Kidney tubule cell (primary cell): ENCODE data around the gene PTRHD1.
"Not testable (repeated sequence)": the region's sequence is repeated elsewhere in the genome, so short reads cannot be mapped to it uniquely, and the experiment has no call there.

Experiments
- DNase-seq: peaks from one replicate; pipeline ENCODE4 v3.0.0-alpha.2; 2018; ENCODE audit warnings: low spot score

PTRHD1 gene

DNA sequence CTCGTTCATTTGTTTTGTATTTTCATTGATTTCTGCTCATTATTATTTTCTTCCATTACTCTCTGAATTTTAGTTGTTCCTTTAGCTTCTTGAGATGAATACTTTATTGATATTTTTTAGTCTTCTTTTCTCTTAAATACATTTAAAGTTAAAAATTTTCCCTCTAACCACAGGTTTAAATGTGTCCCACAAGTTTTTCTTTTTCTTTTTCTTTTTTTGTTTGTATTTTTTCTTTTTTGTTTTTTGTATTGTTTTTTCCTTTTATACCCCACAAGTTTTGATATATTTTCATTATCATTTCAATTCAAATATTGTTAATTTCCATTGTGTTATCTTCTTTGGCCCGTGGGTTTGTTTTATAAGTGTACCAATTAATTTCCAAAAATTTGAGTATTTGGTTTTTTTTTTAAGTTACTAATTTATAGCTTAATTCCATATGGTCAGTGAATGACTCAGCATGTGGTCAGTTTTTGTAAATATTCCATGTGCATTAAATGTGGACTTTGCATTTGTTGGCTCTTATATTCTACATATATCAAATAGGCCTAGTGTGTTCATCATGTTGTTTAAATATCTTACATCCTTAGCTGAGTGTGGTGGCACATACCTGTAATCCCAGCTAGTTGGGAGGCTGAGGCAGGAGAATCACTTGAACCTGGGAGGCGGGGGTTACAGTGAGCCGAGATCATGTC is 16.3 kb upstream of the PTRHD1 start:
- no peak for DNase-seq

DNA sequence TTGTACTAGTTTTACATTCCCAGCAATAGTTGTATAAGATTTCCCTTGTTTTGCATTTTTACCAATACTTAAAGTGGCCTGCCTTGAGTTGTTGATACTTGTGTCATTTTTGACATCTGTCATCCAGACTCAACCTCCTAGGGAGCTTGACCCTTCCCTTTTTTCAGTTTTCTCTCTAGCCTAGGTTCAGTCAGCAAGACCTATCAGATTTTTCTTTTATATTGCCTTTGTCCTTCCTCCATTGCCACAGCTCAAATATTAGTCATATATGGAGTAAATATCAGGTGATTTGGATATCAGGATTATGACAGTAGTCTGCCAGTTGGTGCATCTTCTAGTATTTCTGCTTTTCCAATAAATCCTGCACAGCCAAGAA is 13.5 kb upstream of the PTRHD1 start:
- no peak for DNase-seq

DNA sequence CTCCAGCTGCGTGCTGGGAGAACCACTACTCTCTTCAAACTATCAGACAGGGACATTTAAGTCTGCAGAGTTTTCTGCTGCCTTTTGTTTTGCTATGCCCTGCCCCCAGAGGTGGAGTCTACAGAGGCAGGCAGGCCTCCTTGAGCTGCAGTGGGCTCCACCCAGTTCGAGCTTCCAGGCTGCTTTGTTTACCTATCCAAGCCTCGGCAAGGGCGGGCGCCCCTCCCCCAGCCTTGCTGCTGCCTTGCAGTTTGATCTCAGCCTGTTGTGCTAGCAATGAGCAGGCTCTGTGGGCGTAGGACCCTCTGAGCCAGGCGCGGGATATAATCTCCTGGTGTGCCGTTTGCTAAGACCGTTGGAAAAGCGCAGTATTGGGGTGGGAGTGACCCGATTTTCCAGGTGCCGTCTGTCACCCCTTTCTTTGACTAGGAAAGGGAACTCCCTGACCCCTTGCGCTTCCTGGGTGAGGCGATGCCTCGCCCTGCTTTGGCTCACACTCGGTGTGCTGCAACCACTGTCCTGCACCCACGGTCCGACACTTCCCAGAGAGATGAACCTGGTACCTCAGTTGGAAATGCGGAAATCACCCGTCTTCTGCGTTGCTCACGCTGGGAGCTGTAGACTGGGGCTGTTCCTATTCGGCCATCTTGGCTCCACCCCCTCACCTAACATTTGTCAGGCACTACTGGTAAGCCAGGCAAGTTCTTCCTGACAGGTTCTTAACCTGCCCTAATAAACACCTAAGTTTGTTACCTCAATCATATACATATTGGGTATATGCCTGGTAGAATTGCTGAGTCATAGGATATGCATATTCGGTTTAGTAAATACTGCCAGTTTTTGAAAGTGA is 12.8 kb upstream of the PTRHD1 start:
- DNase-seq = not testable (repeated sequence)

DNA sequence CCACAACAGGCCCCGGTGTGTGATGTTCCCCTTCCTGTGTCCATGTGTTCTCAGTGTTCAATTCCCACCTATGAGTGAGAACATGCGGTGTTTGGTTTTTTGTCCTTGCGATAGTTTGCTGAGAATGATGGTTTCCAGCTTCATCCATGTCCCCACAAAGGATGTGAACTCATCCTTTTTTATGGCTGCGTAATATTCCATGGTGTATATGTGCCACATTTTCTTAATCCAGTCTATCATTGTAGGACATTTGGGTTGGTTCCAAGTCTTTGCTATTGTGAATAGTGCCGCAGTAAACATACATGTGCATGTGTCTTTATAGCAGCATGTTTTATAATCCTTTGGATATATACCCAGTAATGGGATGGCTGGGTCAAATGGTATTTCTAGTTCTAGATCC is 7.3 kb upstream of the PTRHD1 start:
- DNase-seq = not testable (repeated sequence)

DNA sequence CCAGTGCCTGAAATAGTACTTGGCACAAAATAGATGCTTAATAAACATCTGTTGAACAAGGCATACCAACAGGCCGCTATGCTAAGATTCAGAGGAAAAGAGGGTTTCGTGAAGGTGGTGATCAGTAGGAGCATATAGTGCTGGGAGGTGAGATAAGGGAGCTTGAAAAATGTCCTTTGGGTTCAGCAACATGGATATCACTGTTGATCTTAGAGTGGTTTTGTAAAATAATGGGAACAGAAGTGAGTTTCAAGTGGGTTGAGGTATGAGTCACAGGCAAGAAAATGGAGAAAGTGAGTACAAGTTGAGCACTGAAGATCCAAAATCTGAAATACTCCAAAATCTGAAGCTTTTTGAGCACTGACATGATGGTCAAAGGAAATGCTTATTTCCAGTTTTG is 4.5 kb upstream of the PTRHD1 start:
- no peak for DNase-seq

DNA sequence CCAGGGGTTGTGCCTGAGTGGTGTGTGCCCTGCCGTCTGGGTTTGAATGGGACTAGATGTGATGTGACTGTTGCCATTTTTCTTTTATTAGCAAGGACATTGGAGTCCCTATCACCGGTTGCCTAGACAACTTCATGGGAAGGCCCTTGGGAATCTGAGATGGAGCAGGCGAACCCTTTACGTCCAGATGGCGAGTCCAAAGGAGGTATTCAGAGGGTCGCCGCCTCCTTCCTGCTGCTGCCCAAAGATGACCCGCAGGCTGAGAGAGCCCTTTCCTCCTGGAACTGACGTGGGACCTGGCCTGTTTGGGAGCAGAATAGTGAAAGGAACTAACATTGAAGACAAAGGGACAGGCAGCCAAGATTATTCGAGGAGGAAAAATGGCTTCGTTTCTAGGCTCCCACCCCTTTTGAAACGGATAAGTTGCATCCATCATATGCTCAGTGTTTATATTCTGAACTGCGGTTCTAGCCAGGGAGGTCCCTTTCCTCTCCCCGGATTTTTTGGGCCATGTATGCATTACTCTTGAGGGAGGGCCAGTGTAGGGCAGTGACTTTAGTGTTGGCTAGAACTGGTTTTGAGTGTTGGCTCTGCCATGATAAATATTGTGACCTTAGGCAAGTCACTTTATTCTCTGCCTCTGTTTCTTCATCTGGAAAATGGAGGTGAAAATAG is 707 bp upstream of the PTRHD1 start:
- DNase-seq = peak; percentile 46

DNA sequence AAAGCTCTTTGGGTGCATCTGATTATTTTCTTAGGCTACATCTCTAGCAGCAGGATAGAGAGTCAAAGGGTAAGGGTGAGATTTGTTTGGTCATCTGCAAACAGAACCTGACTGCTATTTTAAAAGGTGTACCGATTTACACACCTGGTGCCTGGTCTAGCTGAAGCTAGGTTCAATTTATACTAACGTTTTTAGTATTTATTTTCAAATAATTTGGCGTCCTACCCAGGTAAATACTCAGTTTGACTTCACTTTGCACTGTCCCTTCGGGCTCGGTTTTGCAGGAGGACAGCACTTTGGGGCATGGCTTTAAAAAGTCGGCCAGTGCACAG is 683 bp downstream of the PTRHD1 start:
- DNase-seq = no peak

DNA sequence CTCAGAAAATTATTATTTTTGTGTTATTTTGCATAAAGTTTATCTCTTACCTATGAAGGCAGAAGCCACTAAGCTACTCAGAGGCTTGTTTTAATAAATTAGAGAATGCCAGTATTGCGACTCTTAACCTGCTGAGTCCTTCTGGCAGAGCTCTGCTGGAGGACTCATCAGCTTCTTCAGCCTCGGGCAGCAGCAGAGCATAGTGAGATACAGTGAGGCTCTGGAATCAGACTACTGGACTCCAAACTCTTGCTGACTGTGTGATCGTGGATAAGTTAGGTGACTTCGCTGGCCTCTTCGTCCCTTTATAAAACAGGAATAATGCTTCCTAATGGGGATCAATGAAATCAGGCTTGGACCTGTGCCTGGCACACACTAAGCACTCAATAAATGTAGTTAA is 1.7 kb downstream of the PTRHD1 start:
- DNase-seq = no peak

DNA sequence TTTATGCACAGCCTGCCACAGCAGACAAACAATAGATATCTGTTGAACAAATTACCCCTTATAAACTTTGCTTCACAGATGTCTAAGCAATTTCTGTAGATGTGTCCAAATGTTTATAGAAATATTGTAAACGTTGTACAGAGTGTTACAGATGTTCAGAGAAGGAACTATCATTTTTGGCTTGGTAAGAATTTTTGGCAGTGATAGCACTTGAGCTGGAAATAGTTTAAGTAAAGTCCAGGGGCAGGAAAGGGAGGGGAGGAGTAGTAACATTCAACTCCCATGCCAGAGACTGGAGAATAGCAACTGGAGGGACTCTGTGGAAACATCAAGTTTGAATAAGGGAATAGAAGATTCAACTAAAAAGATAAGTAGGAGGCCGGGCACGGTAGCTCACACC is 4.4 kb downstream of the PTRHD1 start:
- no peak for DNase-seq

DNA sequence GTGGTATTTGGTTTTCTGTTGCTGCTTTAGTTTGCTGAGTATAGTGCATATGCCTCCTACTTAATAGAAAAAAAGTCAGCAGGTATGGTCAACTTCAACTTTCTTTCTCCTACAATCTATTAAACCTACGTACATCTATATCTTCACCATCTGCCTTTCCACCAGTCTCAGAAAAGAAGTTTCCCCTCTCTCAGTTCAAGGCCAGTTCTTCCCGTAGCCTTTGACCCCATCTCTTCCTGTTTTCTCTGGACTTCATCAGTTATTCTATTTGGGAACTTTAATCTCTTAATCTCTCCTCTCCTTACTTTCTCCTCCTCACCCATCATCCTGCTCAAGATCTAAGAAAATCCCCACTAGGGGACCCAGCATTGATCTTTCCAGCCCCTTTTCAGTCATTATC is 5.7 kb downstream of the PTRHD1 start:
- no peak for DNase-seq

DNA sequence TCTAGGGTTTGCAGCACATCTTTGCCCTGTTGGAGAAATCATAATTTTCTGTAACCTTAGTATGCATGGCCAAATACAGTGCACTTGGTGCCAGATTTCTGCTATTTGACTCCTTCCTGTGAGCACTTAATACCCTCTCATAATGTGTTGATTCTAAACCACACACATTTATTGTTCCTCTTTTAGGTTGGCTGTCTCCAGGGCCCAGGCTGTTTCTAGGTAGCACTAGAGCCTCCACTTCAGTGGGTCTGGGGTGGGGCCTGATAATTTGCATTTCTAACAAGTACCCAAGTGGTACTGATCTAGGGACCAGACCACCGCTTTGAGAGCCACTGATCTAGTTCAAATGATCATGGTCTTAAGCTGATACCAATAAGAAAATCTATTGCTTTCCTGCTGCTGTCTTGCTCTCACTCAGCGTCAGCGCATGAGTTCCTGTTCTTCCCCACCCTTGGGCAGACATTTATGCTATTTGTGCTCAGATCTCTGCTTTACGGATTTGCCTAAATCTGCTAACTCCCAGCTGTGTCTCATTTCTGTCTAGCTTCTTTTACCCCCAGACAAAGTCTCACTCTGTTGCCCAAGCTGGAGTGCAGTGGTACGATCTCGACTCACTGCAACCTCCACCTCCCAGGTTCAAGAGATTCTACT is 7.4 kb downstream of the PTRHD1 start:
- no peak for DNase-seq

DNA sequence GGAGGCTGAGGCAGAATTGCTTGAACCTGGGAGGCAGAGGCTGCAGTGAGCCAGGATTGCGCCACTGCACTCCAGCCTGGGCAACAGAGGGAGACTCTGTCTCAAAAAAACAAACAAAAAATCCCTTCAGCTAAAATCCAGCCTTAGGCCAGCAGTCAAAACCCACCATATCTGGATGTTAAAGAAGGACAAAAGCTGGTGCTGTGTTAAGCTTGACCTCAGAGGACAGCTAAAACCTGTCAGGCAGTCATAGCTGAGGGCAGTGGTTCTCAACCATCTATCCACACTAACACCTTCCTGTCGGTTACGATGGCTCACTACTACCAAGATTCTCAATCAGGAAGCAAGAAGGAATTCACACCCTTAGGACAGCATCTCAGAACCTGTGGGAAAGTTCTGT is 9.6 kb downstream of the PTRHD1 start:
- DNase-seq = no peak

DNA sequence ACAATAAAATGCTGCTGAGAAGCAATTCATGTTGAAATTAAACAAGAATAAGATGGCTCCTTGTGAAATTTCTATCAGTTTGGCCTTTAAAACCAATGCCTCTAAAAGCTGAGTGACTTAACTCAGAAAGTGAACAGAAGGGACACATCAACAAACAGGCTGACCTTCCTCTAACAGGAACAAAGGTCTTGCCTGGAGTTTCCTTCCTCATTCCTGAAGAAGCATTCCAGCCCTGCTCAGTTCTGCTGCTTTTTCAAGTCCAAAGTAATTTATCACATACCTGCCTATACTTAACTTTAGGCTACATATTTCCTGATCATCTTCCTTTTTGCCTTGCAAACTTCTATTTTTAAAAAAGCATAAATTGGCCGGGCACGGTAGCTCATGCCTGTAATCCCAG is 14.1 kb downstream of the PTRHD1 start:
- peak; percentile 59 for DNase-seq

DNA sequence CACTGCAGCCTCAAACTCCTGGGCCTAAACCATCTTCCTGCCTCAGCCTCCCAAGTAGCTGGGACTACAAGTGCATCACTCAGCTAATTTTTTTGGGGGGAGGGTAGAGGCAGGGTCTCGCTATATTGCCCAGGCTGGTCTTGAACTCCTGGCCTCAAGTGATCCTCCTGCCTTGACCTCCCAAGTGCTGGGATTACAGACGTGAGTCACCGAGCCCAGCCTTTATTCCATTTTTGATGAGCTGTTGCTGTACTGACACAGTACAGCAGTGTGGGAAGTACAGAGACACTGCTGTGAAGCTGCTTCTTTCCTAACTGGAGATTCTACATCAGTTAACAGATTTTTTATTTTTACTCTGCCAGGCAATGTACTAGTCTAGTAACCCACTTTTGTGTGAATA is 18.8 kb downstream of the PTRHD1 start:
- no peak for DNase-seq

DNA sequence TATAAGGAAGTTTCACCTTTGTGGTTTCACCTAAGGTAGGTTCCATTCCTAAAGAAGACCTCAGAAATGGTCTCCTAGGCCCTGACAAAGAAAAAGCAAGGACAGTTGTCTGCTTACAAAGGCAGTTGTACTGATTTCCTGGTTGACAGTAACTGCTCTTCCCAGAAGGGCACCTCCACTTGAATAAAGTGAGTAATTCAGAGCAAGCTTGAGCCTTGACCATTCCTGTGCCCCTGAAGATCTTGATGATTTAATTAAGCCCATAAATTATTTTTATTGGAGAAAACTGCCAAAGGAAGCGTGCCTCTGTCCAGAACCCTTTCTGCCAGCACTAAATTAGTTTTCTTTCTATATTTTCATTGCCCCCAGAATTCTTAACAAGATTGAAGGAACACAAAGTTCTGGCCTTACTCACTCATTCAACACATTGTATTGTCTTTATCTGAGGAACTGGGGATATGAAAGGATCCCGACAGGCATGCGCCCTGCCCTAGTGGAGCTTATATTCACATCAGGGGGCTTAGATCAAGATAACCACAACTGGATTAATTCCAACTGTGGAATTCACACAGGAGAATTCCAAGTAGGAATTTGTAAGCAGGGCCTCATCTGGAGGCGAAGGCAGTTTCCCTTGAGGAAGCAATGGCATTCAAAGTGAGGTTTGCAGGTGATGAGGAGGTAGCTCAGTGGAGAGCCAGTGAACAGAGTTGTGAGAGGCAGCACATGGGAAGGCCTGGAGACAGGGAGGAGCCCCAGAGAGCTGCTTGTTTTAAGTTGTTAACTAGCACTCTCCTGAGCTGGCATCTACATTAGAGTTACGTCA is 21.2 kb downstream of the PTRHD1 start:
- DNase-seq = no peak

DNA sequence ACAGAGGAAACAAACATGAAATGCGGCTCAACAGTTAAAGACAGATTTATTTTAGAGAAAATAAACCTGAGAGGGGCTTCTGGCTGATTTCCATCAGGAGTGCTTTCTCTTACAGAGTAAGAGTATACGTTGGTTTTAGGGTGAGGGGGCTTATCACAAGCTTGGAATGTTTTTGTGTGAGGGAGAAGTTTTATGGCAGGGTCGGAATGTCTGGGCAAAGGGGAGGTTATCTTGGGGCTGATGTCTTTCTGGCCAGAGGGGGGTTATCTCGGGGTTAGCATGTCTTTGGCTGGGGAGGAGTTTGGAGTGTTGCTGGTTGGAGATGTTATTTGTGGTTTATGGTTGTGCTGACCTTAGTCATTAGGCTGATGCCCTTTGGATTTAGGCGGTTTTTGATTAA is 22.1 kb downstream of the PTRHD1 start:
- DNase-seq = no peak

DNA sequence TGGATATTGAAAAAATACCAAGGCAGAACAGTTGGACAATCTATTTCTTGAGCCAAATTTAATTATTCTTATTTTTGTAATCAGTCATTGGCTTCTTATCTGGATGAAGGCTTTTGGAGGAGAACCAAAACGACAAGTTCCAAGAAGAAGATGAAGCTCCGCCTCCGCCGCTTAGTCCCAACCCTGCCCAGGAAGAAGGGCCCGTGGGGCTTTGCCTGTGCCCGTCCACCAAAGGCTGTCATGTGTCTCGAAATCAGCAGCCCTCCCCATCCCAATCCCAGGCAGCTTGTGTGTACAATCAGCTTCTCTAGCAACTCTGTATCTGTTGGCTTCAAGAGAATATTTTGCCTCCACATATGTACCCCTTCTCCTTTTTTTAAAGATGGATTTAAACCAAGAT is 24.6 kb downstream of the PTRHD1 start:
- no peak for DNase-seq

DNA sequence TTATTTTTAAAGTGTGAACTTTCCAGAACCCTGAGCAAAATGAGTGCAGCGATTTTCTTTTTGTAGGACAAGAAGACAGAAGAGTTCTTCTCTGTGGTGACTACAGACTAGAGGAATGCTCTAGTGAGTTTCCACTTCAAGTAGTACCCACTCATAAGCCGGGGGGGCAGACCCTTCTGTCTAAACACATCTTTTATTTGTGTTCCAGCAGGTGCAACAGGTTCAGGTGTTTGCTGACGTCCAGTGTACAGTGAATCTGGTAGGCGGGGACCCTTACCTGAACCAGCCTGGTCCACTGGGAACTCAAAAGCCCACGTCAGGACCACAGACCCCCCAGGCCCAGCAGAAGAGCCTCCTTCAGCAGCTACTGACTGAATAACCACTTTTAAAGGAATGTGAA is 25.2 kb downstream of the PTRHD1 start:
- no peak for DNase-seq

DNA sequence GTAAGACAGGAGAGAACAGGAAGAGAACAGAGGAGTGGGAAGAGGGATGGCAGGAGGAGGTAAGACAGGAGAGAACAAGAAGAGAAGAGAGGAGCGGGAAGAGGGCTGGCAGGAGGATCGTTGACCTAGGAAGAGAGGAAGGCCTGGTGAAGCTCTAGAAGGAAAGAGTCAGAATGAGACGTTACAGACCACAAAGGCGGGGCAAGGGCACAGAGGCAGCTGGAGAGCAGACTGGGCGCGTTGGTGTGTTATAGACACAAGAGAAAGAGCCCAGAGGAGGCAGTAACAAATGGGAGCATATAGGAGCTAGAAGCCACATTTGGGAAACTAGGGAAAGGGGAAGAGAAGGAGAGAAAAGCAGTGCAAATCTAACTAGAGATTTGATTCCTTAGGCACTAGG is 26.6 kb downstream of the PTRHD1 start:
- DNase-seq = no peak

DNA sequence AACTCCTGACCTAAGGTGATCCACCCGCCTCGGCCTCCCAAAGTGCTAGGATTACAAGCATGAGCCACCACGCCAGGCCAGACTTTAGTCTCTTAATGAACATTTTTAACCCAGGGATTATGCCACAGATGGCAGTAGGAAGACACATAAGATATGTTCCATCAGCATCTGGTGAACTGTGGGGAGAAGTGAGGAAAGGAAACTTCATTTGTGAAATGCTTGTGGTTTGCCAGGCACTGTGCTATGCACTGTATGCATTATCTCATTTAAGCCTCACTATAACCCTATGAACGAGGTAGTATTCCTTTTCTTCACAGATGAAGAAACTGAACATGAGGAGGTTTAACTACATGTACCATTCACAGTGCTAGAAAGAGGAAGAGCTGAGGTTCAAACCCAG is 29.3 kb downstream of the PTRHD1 start:
- no peak for DNase-seq

DNA sequence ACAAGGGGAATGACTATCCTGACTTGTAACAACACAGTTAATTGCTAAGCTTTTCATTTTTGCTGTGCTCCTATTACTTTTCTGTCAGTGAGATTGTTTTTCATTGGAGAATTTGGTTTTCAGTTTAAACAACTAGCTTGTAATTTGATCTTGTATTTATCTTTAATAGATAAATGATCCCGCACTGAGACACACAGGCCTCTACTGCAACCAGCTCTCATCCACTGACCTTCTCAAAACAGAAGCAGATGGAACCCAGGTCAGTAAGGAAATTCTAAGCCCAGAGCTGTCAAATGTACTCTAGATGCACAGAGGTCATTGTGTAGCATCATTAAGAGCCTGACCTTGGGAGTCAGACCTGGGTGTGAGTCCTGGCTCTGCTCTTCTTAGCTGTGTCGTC is 30.7 kb downstream of the PTRHD1 start:
- DNase-seq = no peak

DNA sequence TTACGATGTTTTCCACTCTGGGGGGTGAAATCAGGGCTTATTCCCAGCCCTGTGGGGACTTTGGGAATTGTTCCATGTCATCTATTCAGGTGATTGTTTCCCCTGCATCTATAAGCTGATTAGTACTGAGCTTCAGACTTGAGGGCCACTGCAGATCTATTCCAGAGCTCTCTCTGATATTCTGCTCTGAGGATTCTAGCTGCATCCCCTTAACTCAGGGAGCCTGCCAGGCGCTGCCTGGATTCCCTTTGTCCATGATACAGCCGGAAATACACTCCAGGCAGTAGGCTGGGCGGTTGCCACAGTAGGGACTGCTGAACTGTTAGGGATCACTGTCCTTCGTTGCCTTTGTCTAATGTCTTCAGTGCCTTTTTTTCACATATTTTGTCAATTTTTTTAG is 31.3 kb downstream of the PTRHD1 start:
- DNase-seq = no peak
